WTC11 (cell line): ENCODE measurements around the gene MVK. TPM values are rescaled to one million over a fixed set of nuclear protein-coding genes. Genes with fewer than 3 reads are reported as not detected.

Experiments used
- ATAC-seq: fragments of 200-7000 bp; cut with Tn5 transposase; 2 replicates; pipeline ENCODE4 v1.10.0; 2021; ENCODE audit warnings: mild to moderate bottlenecking, moderate library complexity
- CTCF ChIA-PET: fragments of 300-600 bp; sonication (Branson Sonifier 250); formaldehyde crosslinking; loops from one replicate; lab custom pipeline; 2021; ENCODE audit warnings: antibody characterized with exemption; lab: Charles Lee
- POLR2A ChIA-PET: fragments of 350-600 bp; sonication (Branson Sonifier 250); formaldehyde crosslinking; loops from one replicate; lab custom pipeline; 2021; ENCODE audit warnings: antibody characterized with exemption; lab: Charles Lee
- DNase-seq: peaks from one replicate; pipeline ENCODE4 v3.0.0; 2021; ENCODE audit warnings: low spot score
- H3K27ac Mint-ChIP-seq: 2 replicates; pipeline ENCODE4 v1.8.0; 2021; ENCODE audit warnings: mixed read lengths
- H3K27me3 Mint-ChIP-seq: 2 replicates; pipeline ENCODE4 v1.8.0; 2021; ENCODE audit warnings: low read depth, mild to moderate bottlenecking, moderate library complexity, mixed read lengths
- H3K36me3 Mint-ChIP-seq: 2 replicates; pipeline ENCODE4 v1.8.0; 2021; ENCODE audit warnings: mixed read lengths
- H3K4me1 Mint-ChIP-seq: 2 replicates; pipeline ENCODE4 v1.8.0; 2022; ENCODE audit warnings: mixed read lengths
- H3K4me3 Mint-ChIP-seq: 2 replicates; pipeline ENCODE4 v1.8.0; 2021; ENCODE audit warnings: mild to moderate bottlenecking, moderate library complexity, mixed read lengths
- H3K9me3 Mint-ChIP-seq: 2 replicates; pipeline ENCODE4 v1.8.0; 2021; ENCODE audit warnings: mixed read lengths
- ETV6 ChIP-seq: sonication (generic); formaldehyde crosslinking; IDR thresholded peaks from 2 replicates; pipeline ENCODE4 v1.8.1; 2022; ENCODE audit warnings: mild to moderate bottlenecking, missing genetic modification reagents
- FOXP1 ChIP-seq: sonication (generic); formaldehyde crosslinking; IDR thresholded peaks from 2 replicates; pipeline ENCODE4 v1.8.0; 2022; ENCODE audit warnings: missing genetic modification reagents, mild to moderate bottlenecking, moderate library complexity, borderline replicate concordance
- GABPB1 ChIP-seq: sonication (generic); formaldehyde crosslinking; IDR thresholded peaks from 2 replicates; pipeline ENCODE4 v1.8.1; 2023; ENCODE audit warnings: mild to moderate bottlenecking, missing genetic modification reagents
- GTF2I ChIP-seq: fragments of 250-450 bp; sonication (Bioruptor Pico); conservative IDR thresholded peaks from 2 replicates; pipeline ENCODE4 v1.4.0; 2021; ENCODE audit warnings: mild to moderate bottlenecking
- PRRX2 ChIP-seq: fragments of 250-450 bp; sonication (Bioruptor Pico); IDR thresholded peaks from 2 replicates; pipeline ENCODE4 v1.8.0; 2021; ENCODE audit warnings: mild to moderate bottlenecking
- SMAD4 ChIP-seq: sonication (generic); formaldehyde crosslinking; IDR thresholded peaks from 2 replicates; pipeline ENCODE4 v1.8.0; 2022; ENCODE audit warnings: mild to moderate bottlenecking, missing genetic modification reagents
- TCF7 ChIP-seq: sonication (generic); formaldehyde crosslinking; IDR thresholded peaks from 2 replicates; pipeline ENCODE4 v1.8.0; 2022; ENCODE audit warnings: mild to moderate bottlenecking, low read depth, missing genetic modification reagents, moderate library complexity
- ZNF263 ChIP-seq: sonication (generic); formaldehyde crosslinking; IDR thresholded peaks from 2 replicates; pipeline ENCODE4 v1.8.1; 2022; ENCODE audit warnings: low read depth, mild to moderate bottlenecking, moderate library complexity, missing genetic modification reagents
- ZNF317 ChIP-seq: sonication (generic); formaldehyde crosslinking; IDR thresholded peaks from 2 replicates; pipeline ENCODE4 v1.8.1; 2023; ENCODE audit warnings: low read depth, mild to moderate bottlenecking, moderate library complexity, missing genetic modification reagents, borderline replicate concordance
- total RNA-seq: library from RNA; stranded (reverse); gene quantifications from 3 replicates; pipeline ENCODE4 v1.2.3, GENCODE V29; 2021
- TF ChIP-seq, protein P1 (sequence below): sonication (generic); formaldehyde crosslinking; IDR thresholded peaks from 2 replicates; pipeline ENCODE4 v1.8.0; 2022; ENCODE audit warnings: missing genetic modification reagents
- TF ChIP-seq, protein P2 (sequence below): sonication (generic); formaldehyde crosslinking; IDR thresholded peaks from 2 replicates; pipeline ENCODE4 v1.8.0; 2023; ENCODE audit warnings: mild to moderate bottlenecking, missing genetic modification reagents
- TF ChIP-seq, protein P3 (sequence below): sonication (generic); formaldehyde crosslinking; IDR thresholded peaks from 2 replicates; pipeline ENCODE4 v1.8.1; 2022; ENCODE audit warnings: mild to moderate bottlenecking, moderate library complexity, missing genetic modification reagents
- TF ChIP-seq, protein P4 (sequence below): fragments of 250-450 bp; sonication (Bioruptor Pico); IDR thresholded peaks from 2 replicates; pipeline ENCODE4 v1.8.0; 2021; ENCODE audit warnings: mild to moderate bottlenecking
- TF ChIP-seq, protein P5 (sequence below): sonication (generic); formaldehyde crosslinking; IDR thresholded peaks from 2 replicates; pipeline ENCODE4 v1.8.0; 2022; ENCODE audit warnings: mild to moderate bottlenecking, missing genetic modification reagents
- TF ChIP-seq, protein P6 (sequence below): fragments of 250-450 bp; sonication (Bioruptor Pico); IDR thresholded peaks from 2 replicates; pipeline ENCODE4 v1.9.0; 2021; ENCODE audit warnings: mild to moderate bottlenecking
- TF ChIP-seq, protein P7 (sequence below): sonication (generic); formaldehyde crosslinking; IDR thresholded peaks from 2 replicates; pipeline ENCODE4 v1.8.1; 2022; ENCODE audit warnings: mild to moderate bottlenecking, missing genetic modification reagents, moderate library complexity, borderline replicate concordance
- TF ChIP-seq, protein P8 (sequence below): fragments of 250-450 bp; sonication (Bioruptor Pico); IDR thresholded peaks from 2 replicates; pipeline ENCODE4 v1.9.0; 2021; ENCODE audit warnings: moderate library complexity, mild to moderate bottlenecking, inconsistent platforms, borderline replicate concordance

Gene MVK
- total RNA-seq, 1 experiment from 2014 or later: 13.2 TPM

DNA sequence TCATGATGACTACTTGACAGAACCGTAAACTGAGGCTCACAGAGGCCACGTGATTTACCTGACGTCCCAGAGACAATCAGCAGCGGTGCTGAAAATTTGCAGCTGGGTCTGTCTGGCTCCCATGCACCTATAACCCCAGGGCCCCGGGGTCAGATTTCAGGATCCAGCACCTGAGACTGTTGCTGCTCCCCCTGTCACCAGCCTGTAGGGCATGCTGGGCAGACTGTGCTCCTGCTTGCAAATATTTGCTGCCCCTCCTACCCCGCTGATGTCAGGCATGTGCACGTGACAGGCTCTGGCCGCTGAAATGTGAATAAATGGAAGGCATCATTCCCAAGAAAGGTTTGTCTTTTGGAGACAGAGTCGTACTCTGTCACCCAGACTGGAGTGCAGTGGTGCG is 6.3 kb upstream of the MVK start:
- POLR2A ChIA-PET: no interaction called here
- ATAC-seq: no peak
- Mint-ChIP-seq H3K9me3 (peaks cover 1% of the 10 kb centered on the region; the same call in 1 of the 2 replicates), H3K4me3 (no peak overlapping the region), H3K27ac (no peak overlapping the region; the same call in 1 of the 2 replicates), H3K36me3 (peaks cover 24% of the 10 kb centered on the region), H3K27me3 (no peaks in the 10 kb centered on the region), H3K4me1 (no peaks in the 10 kb centered on the region)
- TF ChIP-seq GABPB1 (CRISPR knock-in tag) (no peak), GTF2I (no peak), ZNF263 (CRISPR knock-in tag) (no peak), ETV6 (CRISPR knock-in tag) (no peak), FOXP1 (CRISPR knock-in tag) (no peak), TCF7 (CRISPR knock-in tag) (no peak)
- TF ChIP-seq, protein P1, sequence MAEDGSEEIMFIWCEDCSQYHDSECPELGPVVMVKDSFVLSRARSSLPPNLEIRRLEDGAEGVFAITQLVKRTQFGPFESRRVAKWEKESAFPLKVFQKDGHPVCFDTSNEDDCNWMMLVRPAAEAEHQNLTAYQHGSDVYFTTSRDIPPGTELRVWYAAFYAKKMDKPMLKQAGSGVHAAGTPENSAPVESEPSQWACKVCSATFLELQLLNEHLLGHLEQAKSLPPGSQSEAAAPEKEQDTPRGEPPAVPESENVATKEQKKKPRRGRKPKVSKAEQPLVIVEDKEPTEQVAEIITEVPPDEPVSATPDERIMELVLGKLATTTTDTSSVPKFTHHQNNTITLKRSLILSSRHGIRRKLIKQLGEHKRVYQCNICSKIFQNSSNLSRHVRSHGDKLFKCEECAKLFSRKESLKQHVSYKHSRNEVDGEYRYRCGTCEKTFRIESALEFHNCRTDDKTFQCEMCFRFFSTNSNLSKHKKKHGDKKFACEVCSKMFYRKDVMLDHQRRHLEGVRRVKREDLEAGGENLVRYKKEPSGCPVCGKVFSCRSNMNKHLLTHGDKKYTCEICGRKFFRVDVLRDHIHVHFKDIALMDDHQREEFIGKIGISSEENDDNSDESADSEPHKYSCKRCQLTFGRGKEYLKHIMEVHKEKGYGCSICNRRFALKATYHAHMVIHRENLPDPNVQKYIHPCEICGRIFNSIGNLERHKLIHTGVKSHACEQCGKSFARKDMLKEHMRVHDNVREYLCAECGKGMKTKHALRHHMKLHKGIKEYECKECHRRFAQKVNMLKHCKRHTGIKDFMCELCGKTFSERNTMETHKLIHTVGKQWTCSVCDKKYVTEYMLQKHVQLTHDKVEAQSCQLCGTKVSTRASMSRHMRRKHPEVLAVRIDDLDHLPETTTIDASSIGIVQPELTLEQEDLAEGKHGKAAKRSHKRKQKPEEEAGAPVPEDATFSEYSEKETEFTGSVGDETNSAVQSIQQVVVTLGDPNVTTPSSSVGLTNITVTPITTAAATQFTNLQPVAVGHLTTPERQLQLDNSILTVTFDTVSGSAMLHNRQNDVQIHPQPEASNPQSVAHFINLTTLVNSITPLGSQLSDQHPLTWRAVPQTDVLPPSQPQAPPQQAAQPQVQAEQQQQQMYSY (CRISPR knock-in tag): no peak
- TF ChIP-seq, protein P2, sequence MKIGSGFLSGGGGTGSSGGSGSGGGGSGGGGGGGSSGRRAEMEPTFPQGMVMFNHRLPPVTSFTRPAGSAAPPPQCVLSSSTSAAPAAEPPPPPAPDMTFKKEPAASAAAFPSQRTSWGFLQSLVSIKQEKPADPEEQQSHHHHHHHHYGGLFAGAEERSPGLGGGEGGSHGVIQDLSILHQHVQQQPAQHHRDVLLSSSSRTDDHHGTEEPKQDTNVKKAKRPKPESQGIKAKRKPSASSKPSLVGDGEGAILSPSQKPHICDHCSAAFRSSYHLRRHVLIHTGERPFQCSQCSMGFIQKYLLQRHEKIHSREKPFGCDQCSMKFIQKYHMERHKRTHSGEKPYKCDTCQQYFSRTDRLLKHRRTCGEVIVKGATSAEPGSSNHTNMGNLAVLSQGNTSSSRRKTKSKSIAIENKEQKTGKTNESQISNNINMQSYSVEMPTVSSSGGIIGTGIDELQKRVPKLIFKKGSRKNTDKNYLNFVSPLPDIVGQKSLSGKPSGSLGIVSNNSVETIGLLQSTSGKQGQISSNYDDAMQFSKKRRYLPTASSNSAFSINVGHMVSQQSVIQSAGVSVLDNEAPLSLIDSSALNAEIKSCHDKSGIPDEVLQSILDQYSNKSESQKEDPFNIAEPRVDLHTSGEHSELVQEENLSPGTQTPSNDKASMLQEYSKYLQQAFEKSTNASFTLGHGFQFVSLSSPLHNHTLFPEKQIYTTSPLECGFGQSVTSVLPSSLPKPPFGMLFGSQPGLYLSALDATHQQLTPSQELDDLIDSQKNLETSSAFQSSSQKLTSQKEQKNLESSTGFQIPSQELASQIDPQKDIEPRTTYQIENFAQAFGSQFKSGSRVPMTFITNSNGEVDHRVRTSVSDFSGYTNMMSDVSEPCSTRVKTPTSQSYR (CRISPR knock-in tag): no peak
- TF ChIP-seq, protein P3, sequence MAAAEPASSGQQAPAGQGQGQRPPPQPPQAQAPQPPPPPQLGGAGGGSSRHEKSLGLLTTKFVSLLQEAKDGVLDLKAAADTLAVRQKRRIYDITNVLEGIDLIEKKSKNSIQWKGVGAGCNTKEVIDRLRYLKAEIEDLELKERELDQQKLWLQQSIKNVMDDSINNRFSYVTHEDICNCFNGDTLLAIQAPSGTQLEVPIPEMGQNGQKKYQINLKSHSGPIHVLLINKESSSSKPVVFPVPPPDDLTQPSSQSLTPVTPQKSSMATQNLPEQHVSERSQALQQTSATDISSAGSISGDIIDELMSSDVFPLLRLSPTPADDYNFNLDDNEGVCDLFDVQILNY (CRISPR knock-in tag): no peak
- TF ChIP-seq, protein P4, sequence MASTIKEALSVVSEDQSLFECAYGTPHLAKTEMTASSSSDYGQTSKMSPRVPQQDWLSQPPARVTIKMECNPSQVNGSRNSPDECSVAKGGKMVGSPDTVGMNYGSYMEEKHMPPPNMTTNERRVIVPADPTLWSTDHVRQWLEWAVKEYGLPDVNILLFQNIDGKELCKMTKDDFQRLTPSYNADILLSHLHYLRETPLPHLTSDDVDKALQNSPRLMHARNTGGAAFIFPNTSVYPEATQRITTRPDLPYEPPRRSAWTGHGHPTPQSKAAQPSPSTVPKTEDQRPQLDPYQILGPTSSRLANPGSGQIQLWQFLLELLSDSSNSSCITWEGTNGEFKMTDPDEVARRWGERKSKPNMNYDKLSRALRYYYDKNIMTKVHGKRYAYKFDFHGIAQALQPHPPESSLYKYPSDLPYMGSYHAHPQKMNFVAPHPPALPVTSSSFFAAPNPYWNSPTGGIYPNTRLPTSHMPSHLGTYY (CRISPR knock-in tag): no peak
- TF ChIP-seq, protein P5, sequence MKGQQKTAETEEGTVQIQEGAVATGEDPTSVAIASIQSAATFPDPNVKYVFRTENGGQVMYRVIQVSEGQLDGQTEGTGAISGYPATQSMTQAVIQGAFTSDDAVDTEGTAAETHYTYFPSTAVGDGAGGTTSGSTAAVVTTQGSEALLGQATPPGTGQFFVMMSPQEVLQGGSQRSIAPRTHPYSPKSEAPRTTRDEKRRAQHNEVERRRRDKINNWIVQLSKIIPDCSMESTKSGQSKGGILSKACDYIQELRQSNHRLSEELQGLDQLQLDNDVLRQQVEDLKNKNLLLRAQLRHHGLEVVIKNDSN (CRISPR knock-in tag): no peak
- DNase-seq: no peak
- CTCF ChIA-PET: no interaction called here

DNA sequence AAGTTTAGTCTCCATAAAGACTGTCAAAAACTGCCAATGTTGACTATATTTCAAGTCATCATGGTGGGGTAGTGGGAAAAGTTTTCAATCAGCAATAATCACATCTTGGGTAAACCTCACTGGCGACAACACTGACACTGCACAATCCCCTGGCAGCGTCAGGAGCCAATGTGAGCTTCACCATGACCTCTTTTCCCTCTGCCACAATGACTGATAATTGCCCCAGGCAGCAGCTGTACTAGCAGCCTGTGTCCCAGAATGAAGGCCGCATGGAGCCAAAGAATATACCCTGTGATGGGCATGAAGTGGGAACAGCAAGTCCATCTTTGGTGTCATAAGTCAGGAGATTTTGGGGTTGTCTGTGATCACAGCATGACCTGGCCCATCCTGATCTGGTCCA is 5.6 kb upstream of the MVK start:
- CTCF ChIA-PET: no interaction called here
- POLR2A ChIA-PET: no interaction called here
- DNase-seq (no peak), ATAC-seq (no peak)
- Mint-ChIP-seq H3K27me3 (no peaks in the 10 kb centered on the region), H3K4me1 (peaks cover 6% of the 10 kb centered on the region), H3K36me3 (peaks cover 17% of the 10 kb centered on the region; the same call in 1 of the 2 replicates), H3K27ac (no peak overlapping the region), H3K9me3 (no peaks in the 10 kb centered on the region), H3K4me3 (no peak overlapping the region)
- TF ChIP-seq PRRX2 (CRISPR knock-in tag) (no peak), ZNF317 (no peak), SMAD4 (CRISPR knock-in tag) (no peak)
- TF ChIP-seq, protein P2 (CRISPR knock-in tag): no peak
- TF ChIP-seq, protein P6, sequence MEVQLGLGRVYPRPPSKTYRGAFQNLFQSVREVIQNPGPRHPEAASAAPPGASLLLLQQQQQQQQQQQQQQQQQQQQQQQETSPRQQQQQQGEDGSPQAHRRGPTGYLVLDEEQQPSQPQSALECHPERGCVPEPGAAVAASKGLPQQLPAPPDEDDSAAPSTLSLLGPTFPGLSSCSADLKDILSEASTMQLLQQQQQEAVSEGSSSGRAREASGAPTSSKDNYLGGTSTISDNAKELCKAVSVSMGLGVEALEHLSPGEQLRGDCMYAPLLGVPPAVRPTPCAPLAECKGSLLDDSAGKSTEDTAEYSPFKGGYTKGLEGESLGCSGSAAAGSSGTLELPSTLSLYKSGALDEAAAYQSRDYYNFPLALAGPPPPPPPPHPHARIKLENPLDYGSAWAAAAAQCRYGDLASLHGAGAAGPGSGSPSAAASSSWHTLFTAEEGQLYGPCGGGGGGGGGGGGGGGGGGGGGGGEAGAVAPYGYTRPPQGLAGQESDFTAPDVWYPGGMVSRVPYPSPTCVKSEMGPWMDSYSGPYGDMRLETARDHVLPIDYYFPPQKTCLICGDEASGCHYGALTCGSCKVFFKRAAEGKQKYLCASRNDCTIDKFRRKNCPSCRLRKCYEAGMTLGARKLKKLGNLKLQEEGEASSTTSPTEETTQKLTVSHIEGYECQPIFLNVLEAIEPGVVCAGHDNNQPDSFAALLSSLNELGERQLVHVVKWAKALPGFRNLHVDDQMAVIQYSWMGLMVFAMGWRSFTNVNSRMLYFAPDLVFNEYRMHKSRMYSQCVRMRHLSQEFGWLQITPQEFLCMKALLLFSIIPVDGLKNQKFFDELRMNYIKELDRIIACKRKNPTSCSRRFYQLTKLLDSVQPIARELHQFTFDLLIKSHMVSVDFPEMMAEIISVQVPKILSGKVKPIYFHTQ (CRISPR knock-in tag): no peak
- TF ChIP-seq, protein P7, sequence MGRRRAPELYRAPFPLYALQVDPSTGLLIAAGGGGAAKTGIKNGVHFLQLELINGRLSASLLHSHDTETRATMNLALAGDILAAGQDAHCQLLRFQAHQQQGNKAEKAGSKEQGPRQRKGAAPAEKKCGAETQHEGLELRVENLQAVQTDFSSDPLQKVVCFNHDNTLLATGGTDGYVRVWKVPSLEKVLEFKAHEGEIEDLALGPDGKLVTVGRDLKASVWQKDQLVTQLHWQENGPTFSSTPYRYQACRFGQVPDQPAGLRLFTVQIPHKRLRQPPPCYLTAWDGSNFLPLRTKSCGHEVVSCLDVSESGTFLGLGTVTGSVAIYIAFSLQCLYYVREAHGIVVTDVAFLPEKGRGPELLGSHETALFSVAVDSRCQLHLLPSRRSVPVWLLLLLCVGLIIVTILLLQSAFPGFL (CRISPR knock-in tag): no peak
- TF ChIP-seq, protein P8, sequence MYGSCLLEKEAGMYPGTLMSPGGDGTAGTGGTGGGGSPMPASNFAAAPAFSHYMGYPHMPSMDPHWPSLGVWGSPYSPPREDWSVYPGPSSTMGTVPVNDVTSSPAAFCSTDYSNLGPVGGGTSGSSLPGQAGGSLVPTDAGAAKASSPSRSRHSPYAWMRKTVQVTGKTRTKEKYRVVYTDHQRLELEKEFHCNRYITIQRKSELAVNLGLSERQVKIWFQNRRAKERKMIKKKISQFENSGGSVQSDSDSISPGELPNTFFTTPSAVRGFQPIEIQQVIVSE: no peak
